NCI-H2196 (cell line): ENCODE data around the gene PIGH.
A peak's percentile ranks its signal among the peaks of the same experiment; 100 is the strongest.
"Not testable (repeated sequence)": the region's sequence is repeated elsewhere in the genome, so short reads cannot be mapped to it uniquely, and the experiment has no call there.

Experiments
- DNase-seq: peaks from one replicate; lab custom pipeline; 2025; ENCODE audit not compliant: unreplicated experiment; lab: John Stamatoyannopoulos, UW

Gene PIGH

DNA sequence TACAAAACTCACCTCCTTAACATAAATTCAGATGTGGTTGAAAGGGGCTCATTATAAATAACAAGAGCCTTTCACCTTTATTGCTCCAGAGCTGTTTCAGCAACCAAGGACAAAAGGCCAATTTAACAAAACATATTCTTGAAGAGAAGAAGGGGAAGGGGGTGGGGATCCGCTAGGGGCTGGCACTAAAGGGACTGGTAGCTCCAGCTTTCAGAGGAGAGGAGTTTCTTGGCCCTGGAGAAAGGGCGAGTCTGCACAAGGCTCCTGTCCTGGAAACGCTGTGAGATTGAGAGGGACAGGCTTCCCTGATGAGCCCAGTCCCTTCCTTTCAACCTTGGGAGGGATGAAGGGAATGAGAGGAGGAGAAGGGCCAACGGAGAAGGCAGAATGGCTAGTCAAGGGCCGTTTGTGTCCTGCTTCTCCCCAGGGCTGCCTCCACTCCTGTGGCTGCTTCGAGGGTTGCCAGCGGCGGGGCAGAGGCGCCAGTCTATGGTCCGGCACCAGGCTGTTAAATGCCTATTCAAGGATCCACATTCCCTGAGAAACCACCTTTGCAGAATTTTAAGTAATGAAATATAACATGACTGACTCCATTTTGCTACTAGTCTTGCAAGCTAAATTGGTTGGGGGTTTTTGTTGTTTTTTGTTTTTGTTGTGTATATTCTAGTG, 9.7 kb upstream of the PIGH start:
- DNase-seq = no peak

DNA sequence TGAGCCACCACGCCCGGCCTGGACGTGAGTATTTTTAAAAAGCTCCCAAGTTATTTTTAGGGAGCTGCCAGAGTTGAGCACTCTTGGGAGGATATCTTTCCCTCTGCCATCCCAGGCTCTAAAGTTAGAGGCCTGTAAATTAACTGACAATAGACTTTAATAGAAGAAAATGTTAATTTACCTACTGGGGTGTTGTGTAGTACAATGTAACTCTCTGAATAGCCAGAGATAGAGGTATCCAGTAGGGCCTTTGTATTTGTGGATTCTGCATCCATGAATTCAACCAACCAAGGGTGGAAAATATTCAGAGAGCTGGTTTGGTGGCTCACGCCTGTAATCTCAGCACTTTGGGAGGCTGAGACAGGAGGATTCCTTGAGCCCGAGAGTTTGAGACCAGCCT, 7.6 kb upstream of the PIGH start:
- DNase-seq = no peak

DNA sequence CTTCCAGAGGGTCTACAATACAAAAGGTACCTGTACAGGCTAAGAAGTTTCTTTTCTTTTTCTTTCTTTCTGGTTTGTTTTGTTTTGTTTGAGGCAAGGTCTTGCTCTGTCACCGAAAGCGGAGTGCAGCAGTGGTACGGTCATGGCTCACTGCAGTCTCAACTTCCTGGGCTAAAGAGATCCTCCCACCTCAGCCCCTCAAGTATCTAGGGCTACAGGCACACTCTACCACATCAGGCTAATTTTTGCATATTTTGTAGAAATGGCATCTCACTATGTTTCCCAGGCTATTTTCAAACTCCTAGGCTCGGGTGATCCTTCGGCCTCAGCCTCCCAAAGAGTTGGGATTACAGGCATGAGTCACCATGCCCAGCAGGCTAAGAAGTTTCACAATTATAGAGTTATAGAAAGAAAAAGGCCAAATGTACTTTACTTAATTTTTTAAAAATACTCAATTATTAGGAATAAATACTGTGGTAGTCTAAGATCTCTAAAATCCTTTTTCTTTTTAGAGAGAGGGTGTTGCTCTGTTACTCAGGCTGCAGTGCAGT, 3.0 kb upstream of the PIGH start:
- no peak for DNase-seq

DNA sequence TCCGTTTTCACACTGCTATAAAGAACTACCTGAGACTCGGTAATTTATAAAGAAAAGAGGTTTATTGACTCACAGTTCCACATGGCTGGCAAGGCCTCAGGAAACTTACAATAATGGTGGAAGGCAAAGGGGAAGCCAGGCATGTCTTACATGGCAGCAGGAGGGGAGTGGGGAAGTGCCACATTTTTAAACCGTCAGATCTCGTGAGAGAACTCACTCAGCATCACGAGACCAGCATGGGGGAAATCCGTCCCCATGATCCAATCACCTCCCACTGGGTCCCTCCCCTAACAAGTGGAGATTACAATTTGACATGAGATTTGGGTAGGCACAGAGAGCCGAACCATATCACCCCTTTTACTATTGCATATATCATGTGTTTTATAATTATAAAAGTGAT, 2.0 kb upstream of the PIGH start:
- DNase-seq = no peak

DNA sequence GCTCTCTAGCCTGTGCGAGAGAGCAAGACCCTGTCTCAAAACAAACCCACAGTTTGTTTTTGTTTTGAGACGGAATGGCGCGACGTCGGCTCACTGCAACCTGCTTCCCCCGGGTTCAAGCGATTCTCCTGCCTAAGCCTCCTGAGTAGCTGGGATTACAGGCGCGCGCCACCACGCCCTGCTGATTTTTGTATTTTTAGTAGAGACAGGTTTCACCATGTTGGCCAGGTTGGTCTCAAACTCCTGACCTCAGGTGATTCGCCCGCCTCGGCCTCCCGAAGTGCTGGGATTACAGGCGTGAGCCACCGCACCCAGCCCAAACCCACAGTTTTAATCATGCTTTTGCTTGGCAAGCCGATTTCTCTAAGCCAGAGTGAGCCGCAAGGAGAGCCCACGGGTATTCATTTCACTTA, 500 bp upstream of the PIGH start:
- DNase-seq = not testable (repeated sequence)

DNA sequence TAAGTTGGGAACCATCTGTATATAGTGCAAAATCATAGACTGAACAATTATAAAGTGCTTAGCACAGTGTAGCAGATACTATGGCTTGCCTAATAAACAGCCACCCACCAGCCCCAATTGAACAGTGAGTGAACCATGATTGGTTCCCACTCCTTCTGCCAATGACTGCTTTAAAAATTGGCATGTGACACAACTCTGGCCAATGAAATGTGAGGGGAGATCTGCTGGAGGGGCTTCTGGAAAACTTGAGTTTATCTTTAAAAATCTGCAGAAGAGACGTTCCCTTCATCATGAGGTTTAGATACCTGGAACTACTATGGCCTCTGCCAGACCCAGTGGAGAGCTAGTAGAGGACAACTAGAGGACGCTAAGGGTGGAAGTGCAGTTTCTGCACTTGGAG, 4.7 kb downstream of the PIGH start:
- DNase-seq = no peak

DNA sequence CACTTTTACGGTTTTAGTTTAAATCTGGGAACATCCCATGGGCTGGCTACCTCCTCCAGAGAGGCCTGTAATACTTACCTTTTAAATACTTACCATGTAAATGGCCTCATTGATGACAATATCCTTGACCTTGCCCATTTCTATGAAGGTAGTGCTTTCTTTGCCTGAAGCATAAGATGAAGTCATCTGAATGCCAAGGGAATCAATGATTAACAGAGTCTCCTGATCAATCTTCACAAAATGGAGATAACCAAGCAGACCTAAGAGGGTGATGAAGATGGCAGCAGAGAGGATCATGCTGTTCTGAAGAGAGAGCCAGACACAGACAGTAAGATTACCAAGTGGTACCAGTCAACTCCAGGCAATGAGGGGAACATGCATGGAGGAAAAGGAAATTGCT, 6.4 kb downstream of the PIGH start:
- DNase-seq = not testable (repeated sequence)

DNA sequence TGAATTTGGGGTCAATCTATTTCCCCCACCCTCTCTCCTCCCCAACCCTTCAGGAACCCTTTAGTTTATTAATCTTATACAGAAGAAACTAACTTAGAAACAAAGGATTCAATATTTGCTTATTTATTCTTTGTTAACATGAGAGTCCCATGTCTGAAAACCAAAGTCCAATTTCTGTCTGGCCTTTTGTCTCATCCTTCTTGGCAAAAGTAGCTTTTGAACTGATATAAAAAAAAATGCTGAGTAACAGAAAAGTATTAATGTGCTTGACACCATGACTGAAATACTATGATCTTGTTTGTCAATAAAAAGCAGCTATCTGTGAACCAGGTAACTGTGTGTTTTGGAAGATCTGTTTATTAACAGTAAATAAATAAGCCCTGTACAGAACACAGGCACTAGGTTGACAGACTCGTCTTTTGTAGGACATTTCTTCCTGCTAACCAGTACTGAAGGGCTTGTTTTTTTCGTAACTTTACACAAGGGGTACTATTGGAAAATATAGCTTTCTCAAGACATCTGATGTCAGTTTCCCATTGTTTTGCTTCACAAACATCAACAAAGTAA, 10.8 kb downstream of the PIGH start:
- no peak for DNase-seq

DNA sequence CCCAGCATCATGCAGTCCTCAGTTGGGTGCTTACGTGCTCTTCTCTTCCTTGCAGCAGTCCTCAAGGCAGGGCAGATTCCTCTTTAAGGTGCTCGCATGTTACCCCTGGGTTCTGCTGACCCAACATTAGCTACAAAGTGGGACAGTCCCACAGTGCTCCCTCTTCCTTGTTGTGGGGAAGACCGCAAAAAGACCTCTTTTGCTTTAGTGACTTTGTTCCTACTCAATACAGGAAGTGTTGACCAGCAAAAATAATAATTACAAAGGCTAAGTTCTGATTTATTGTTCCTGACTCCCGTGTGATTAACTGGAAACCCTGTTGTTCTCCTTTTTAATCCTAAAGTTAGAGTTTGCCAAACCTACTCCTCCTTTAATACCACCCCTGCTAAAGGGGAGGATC, 13.7 kb downstream of the PIGH start:
- DNase-seq = no peak

DNA sequence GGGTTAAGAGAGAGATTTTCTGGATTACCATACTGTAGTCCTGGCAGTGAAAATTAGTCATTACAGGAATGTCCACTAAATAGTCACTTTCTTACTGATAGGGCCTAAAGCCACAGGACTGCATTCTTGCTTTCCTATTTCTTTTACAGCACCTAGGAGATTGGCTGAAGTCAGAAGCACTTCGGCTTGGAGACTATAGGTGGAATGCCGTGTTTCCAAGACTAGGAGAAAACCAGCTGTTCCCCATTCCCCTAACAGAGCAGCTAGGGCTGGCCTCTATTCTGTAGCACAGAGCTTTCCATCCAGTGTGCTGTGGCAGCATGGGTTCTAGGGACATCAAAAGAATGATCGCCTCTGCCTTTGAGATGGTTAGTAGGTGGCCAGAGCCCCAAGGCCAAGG, 15.1 kb downstream of the PIGH start:
- DNase-seq = no peak

DNA sequence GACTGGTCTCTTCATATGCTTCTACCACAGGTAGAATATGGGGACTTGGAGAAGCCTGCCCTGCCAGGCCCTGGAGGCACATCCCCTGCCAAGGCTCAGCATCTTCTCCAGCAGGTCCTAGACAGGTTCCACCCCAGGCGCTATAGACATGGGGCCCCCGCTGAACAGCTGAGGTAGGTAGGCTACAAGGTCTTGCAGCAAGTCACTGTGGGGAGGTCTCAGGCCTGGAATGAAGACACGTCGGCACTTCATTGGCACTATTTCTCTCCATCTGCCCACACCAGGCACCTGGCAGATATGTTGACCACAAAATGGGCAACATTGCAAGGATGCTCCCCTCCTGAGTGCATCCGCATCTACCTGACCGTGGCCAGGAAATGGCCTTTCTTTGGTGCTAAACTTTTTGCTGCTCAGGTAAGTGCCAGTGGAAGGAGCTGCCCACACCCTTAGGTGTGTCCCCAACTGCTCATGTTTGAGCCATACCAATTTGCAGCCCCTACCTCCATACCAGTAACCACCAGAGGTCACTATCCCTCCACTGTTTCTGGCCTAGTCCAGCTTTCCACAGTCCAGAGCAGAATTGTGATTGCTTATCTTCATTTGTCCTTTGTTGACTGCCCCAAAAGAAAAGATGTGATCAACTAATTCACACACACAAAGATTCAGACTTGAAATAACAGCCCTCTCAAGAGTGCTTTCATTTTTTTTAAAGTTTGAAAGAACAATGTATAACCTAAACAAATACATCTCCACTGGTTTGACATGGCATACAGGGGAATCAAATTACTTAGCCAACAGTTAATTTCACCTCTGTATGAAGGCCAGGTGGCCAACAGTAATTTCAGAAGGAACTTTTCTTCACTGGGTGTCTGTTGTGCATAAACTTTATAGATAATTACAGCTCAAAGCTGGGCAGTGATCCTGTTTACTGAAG, 16.1 kb downstream of the PIGH start:
- DNase-seq = peak; percentile 51

DNA sequence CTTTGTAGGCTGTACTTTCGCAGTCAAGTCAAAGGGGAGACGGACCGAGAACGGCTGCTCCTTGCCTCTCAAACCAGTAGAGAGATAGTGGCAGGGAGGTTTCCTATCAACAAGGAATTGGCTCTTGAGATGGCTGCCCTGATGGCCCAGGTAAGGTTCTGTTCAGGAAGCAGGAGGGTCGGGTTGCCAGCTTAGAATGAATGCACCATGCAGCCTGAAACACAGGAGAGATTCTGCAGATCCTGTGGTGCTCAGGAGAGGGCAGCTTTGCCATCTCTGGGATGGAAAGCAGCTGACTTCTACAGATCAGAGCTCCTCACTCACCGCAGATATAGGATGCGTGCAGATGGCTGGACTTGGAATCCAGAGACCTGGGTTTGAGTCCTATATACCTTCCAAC, 18.0 kb downstream of the PIGH start:
- DNase-seq = no peak

DNA sequence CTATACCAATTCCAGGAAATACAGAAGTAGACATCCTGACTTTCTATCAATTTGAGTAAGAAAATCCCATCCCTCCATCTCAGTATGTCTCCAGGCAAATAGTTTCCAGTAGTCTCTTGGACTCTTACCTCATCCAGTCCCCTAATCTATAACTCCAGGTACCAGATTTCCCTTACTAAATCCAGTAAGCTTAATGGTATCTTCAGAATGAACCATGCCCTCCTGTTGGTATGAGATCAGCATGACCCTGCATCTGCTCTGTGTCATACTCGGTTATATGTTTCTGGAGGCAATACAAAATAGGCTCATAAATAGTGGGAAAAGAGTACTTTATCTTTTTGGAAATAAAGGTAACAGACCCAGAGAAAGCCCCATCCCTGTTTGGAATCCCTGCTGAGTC, 18.4 kb downstream of the PIGH start:
- DNase-seq = no peak

DNA sequence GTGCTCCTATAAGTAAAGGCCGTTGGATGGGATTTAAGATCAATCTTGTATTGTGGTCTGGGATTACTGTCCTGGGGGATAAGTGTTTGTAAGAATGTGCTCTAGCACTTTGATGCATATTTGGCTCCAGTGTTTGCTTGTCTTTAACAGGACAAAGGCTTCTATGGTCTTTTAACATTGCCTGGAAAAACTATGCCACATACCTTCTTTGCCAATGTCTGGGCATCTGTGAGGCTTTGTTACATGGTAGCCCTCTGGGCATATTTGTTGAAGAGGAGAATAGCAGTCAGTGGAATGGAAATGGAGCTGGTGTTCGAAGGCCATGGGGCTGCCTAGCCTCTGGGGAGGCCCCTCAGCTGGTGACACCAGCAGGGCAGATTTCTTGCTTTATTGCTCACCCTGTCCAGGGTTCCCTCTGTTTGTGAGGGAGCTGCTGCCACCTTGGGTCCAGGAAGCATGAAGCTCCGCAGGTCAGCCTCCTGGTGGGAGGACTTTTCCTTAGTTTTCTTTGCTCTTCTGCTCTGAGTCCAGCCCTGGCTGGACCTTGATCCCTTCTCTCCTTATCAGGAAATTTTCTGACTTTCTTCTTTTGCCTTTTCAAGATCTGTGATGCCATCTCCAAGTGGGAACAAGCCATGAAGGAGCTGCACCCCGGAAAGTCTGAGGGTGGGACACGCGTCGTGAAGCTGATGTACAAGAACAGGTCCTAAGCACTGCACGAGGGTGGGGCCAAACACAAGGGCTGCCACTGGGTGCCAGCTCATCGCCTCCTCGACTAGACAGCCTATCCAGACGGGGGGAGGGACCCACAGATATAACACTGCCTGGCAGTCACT, 19.5 kb downstream of the PIGH start:
- no peak for DNase-seq

DNA sequence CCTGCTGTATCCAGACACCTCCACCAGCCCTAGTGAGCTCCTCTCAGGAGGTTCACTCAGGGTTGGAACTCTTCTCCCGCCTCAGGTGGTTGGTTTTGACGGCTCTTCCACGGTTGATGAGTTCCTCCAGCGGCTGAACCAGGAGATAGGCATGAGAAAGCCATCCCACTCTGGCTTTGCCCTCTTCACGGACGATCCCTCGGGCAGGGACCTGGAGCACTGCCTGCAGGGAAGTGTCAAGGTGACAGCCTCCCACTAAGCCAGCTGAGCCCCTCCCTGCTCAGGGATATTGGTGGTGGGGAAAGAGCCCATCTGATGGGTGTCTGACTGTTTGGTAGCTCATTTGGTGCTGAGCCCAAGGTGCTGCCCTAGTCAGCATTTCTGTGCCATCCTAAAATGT, 20.4 kb downstream of the PIGH start:
- DNase-seq = no peak

DNA sequence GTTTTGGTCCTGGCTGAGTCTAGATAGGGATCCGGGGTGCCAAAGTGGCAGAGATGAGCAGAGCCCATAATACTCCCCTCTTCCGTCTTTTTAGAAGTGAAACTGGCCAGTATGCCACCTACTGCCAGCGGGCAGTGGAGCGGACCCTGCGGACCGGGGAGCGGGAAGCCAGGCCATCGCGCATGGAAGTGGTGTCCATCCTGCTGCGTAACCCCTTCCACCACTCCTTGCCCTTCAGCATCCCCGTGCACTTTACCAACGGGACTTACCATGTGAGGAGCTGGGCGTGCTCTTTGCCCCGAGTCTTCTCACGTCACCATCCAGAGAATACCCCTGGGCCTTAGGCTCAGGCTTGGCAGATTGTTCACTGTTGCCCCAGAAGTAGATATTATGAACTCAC, 21.0 kb downstream of the PIGH start:
- DNase-seq = no peak

DNA sequence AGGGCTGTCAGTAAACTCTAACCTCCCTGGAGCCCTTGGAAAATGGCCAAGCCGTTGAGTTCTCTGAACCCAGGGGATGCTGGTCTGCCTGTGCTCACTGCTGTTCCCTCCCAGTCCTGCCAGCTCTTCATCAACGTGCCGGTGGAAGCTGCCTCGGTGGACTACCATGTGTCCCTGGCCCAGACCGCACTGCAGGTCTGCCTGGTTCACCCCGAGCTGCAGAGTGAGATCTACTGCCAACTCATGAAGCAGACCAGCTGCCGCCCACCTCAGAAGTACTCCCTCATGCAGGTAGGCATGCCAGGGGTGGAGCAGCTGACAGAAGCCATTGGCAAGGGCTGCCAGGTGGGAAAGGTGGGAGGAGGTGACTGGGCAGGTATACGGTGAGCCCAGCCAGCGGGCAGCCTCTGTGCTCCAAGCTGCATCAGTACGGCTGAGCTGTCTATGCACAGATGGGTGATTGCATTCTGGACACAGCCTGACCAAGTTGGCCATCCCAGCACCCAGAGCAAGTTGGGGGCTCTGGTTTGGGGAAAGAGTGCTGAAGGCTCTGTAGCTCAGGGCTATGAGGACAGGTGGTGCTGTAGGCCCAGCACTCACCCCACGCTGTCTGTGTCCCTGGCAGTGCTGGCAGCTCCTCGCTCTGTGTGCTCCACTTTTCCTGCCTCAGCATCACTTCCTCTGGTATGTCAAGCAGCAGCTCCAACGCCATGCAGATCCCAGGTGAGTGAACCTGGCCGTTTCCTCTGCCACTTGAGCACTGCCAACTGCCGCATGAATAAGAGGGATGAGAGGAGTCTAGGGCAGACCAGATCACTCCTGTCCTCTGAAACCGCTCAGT, 21.9 kb downstream of the PIGH start:
- peak; percentile 18 for DNase-seq

DNA sequence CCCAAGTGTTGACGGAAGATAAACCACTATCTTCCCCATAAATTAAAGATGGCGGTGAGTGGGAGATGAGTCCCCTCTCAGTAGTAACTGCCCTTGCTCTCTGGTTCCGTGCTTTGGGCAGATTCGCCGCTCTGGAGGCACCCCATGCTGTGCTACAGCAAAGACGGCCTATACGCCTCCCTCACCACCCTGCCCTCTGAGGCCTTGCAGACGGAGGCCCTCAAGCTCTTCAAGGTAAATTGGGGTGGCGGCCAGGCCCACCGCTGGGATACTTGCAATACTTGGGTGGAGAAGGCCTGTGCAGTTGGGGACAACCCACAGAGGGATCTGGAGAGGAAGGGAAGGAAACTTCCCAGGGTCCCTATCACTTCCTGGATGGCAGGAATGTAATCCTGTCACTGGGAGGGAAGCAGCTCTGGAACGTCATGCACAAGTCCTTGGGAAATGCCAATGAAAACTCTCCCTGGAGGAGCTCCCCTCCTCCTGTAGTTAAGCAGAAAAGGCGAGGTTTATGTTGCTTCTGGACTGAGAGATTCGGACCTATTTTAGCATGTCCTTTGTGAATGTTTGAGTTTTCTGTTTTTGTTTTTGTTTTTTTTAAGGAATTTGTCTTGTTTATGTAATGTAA, 22.8 kb downstream of the PIGH start:
- DNase-seq = no peak

DNA sequence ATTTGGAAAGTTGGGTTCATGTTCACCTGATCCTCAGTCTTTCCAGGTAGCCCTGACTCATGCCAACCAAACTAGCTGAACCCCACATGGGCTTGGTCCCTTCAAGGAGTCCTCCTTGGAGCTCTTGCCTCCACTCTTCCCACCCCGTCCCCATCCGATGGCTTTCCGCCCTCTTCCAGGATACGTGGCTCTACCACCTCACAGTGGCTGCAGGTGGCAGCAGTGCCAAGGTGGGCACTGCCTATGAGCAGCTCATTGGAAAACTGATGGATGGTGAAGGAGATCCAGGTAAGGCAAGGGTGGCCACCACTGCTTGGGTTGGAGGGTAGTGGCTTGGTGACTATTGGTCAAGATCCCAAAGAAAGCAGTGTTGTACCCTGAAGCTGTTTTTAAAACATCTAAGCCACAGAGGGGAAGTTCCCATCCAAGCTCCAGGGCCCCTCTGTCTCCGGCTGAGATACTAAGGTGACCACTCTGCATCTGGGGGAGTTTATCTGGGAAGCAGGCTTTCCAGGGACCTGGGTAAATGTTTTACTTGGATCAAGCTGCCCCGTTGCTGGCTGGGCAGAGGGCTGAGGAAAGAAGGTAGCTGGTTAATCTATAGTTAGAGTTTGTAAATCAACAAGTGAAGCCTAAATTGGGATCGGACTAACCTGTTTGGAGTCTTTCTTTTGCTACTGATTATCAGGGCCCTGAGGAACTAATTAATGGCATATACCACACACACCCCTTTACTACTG, 23.7 kb downstream of the PIGH start:
- DNase-seq = no peak
